H9 (cell line): ENCODE results near the gene SLC23A3. TPM values are rescaled to one million over a fixed set of nuclear protein-coding genes. Genes with fewer than 3 reads are reported as not detected.

ENCODE experiments used
- DNase-seq: peaks from one replicate; pipeline ENCODE4 v3.0.0-alpha.2; 2017
- H2AFZ ChIP-seq: one replicate; pipeline ENCODE4 v1.6.1; 2013; ENCODE audit warnings: mild to moderate bottlenecking, low read length, control low read depth, moderate library complexity
- H2AK5ac ChIP-seq: 2 replicates; pipeline ENCODE4 v1.6.1; 2013; ENCODE audit warnings: low read length, control low read depth, mixed read lengths; ENCODE audit not compliant: insufficient read length
- H2BK120ac ChIP-seq: one replicate; pipeline ENCODE4 v1.6.1; 2013; ENCODE audit warnings: low read depth, mild to moderate bottlenecking, low read length, control low read depth, inconsistent platforms; ENCODE audit not compliant: poor library complexity, severe bottlenecking
- H2BK12ac ChIP-seq: 2 replicates; pipeline ENCODE4 v1.6.1; 2013; ENCODE audit warnings: low read length, control low read depth, mixed read lengths, low read depth; ENCODE audit not compliant: insufficient read length
- H2BK15ac ChIP-seq: 2 replicates; pipeline ENCODE4 v1.6.1; 2013; ENCODE audit warnings: low read depth, low read length, control low read depth
- H2BK20ac ChIP-seq: one replicate; pipeline ENCODE4 v1.6.1; 2013; ENCODE audit warnings: low read depth, mild to moderate bottlenecking, low read length, control low read depth, inconsistent platforms; ENCODE audit not compliant: poor library complexity, severe bottlenecking
- H2BK5ac ChIP-seq: 2 replicates; pipeline ENCODE4 v1.6.1; 2013; ENCODE audit warnings: low read length, control low read depth, mixed read lengths; ENCODE audit not compliant: insufficient read length
- H3K14ac ChIP-seq: 2 replicates; pipeline ENCODE4 v1.6.1; 2013; ENCODE audit warnings: low read length, control low read depth; ENCODE audit not compliant: insufficient read depth
- H3K18ac ChIP-seq: 2 replicates; pipeline ENCODE4 v1.6.1; 2013; ENCODE audit warnings: low read depth, mild to moderate bottlenecking, mixed read lengths, low read length, control low read depth; ENCODE audit not compliant: insufficient read length
- H3K23ac ChIP-seq: 2 replicates; pipeline ENCODE4 v1.6.1; 2013; ENCODE audit warnings: low read length, control low read depth, mixed read lengths, low read depth; ENCODE audit not compliant: insufficient read length
- H3K23me2 ChIP-seq: 2 replicates; pipeline ENCODE4 v1.6.1; 2013; ENCODE audit warnings: low read depth, mild to moderate bottlenecking, mixed read lengths, low read length, control low read depth; ENCODE audit not compliant: insufficient read length, poor library complexity, severe bottlenecking
- H3K27ac ChIP-seq: 2 replicates; pipeline ENCODE4 v1.5.1; 2013; ENCODE audit warnings: low read length, control low read depth, mixed read lengths, low read depth; ENCODE audit not compliant: insufficient read length
- H3K27me3 ChIP-seq: 2 replicates; pipeline ENCODE4 v1.6.1; 2013; ENCODE audit warnings: low read length, control low read depth, inconsistent platforms; ENCODE audit not compliant: insufficient read depth
- H3K4ac ChIP-seq: 2 replicates; pipeline ENCODE4 v1.6.1; 2013; ENCODE audit warnings: low read depth, mild to moderate bottlenecking, control low read depth, inconsistent platforms, low read length, moderate library complexity
- H3K4me1 ChIP-seq: 2 replicates; pipeline ENCODE4 v1.6.1; 2013; ENCODE audit warnings: low read length, control low read depth, inconsistent platforms; ENCODE audit not compliant: insufficient read depth
- H3K4me2 ChIP-seq: 2 replicates; pipeline ENCODE4 v1.6.1; 2013; ENCODE audit warnings: low read length, control low read depth, mixed read lengths; ENCODE audit not compliant: insufficient read length, insufficient read depth
- H3K56ac ChIP-seq: 2 replicates; pipeline ENCODE4 v1.6.1; 2013; ENCODE audit warnings: low read depth, mild to moderate bottlenecking, mixed read lengths, low read length, control low read depth; ENCODE audit not compliant: insufficient read length
- H3K79me1 ChIP-seq: 2 replicates; pipeline ENCODE4 v1.6.1; 2013; ENCODE audit warnings: low read depth, mild to moderate bottlenecking, moderate library complexity, low read length, control low read depth, inconsistent platforms; ENCODE audit not compliant: insufficient read depth, poor library complexity, severe bottlenecking
- H3K79me2 ChIP-seq: 2 replicates; pipeline ENCODE4 v1.6.1; 2013; ENCODE audit warnings: low read length, control low read depth, inconsistent platforms; ENCODE audit not compliant: insufficient read depth
- H3K9ac ChIP-seq: 2 replicates; pipeline ENCODE4 v1.6.1; 2013; ENCODE audit warnings: low read length, control low read depth, mixed read lengths; ENCODE audit not compliant: insufficient read length; ENCODE audit errors: extremely low read depth
- H3K9me3 ChIP-seq: one replicate; pipeline ENCODE4 v1.6.1; 2013; ENCODE audit warnings: low read depth, low read length, inconsistent platforms; ENCODE audit not compliant: control insufficient read depth
- H3T11ph ChIP-seq: one replicate; pipeline ENCODE4 v1.6.1; 2013; ENCODE audit warnings: mild to moderate bottlenecking, low read length, control low read depth, inconsistent platforms
- H4K20me1 ChIP-seq: one replicate; pipeline ENCODE4 v1.6.1; 2013; ENCODE audit not compliant: control insufficient read depth, insufficient read length, insufficient read depth
- H4K5ac ChIP-seq: 2 replicates; pipeline ENCODE4 v1.6.1; 2013; ENCODE audit warnings: low read depth, mild to moderate bottlenecking, mixed read lengths, low read length, control low read depth; ENCODE audit not compliant: insufficient read length
- H4K8ac ChIP-seq: replicated peaks from 2 replicates; pipeline ENCODE4 v1.6.1; 2013; ENCODE audit warnings: low read length, control low read depth, mixed read lengths, low read depth; ENCODE audit not compliant: insufficient read length
- H4K91ac ChIP-seq: 2 replicates; pipeline ENCODE4 v1.6.1; 2013; ENCODE audit warnings: low read depth, mild to moderate bottlenecking, moderate library complexity, mixed read lengths, low read length, control low read depth; ENCODE audit not compliant: insufficient read length
- H3K27ac Mint-ChIP-seq, 3 experiments: 2 replicates in 2 of 3; 3 replicates in 1 of 3; pipeline ENCODE4 v1.8.0; 2020 to 2021; ENCODE audit warnings: mixed read lengths in 3 of 3, mild to moderate bottlenecking in 1 of 3, moderate library complexity in 1 of 3
- H3K27me3 Mint-ChIP-seq: 2 replicates; pipeline ENCODE4 v1.8.0; 2021; ENCODE audit warnings: low read depth, mild to moderate bottlenecking, moderate library complexity, mixed read lengths
- H3K36me3 Mint-ChIP-seq, 3 experiments: 2 replicates in 2 of 3; 3 replicates in 1 of 3; pipeline ENCODE4 v1.8.0; 2020 to 2021; ENCODE audit warnings: low read depth in 3 of 3, mixed read lengths in 3 of 3; ENCODE audit not compliant: insufficient read depth in 1 of 3
- H3K4me1 Mint-ChIP-seq, 2 experiments: 2 replicates each; pipeline ENCODE4 v1.8.0; 2020; ENCODE audit warnings: mixed read lengths in 2 of 2
- H3K4me3 Mint-ChIP-seq, 2 experiments: 2 replicates in 1 of 2; 3 replicates in 1 of 2; pipeline ENCODE4 v1.8.0; 2020 to 2021; ENCODE audit warnings: mild to moderate bottlenecking in 2 of 2, mixed read lengths in 2 of 2, moderate library complexity in 1 of 2
- H3K9me3 Mint-ChIP-seq, 2 experiments: 2 replicates in 1 of 2; 3 replicates in 1 of 2; pipeline ENCODE4 v1.8.0; 2020; ENCODE audit warnings: mild to moderate bottlenecking in 2 of 2, mixed read lengths in 2 of 2, moderate library complexity in 1 of 2
- CTCF ChIP-seq: fragments of 200-600 bp; sonication (generic); conservative IDR thresholded peaks from 3 replicates; pipeline ENCODE4 v1.8.0; 2021; ENCODE audit warnings: antibody characterized with exemption, mild to moderate bottlenecking
- WGBS: extraction: QIAGEN DNeasy Blood & Tissue Kit; methylation state at CpG from one replicate; pipeline ENCODE4 v1.1.7; 2013; ENCODE audit warnings: missing lambda C conversion rate, low lambda C conversion rate, mixed read lengths; ENCODE audit not compliant: insufficient read length; ENCODE audit errors: extremely low coverage; 5-methylcytosine and 5-hydroxymethylcytosine counted together
- total RNA-seq: library from RNA; stranded (reverse); gene quantifications from 2 replicates; pipeline ENCODE4 v1.2.1, GENCODE V29; 2021

Gene SLC23A3
- total RNA-seq, 1 experiment from 2014 or later = 1.2 TPM

GRCh38 chr2:219171231-219171651 is 1.4 kb upstream of the SLC23A3 start:
- no CpG with 5 or more reads among the region's 6 CpGs for WGBS
- Histone ChIP-seq H2BK20ac (no peak overlapping the region), H3K9me3 (no peaks in the 10 kb centered on the region), H3K27me3 (no peaks in the 10 kb centered on the region), H3T11ph (no peak overlapping the region), H3K79me2 (no peaks in the 10 kb centered on the region), H3K14ac (no peak overlapping the region; the same call in 1 of the 2 replicates), H2AFZ (no peak overlapping the region), H4K91ac (no peak overlapping the region), H3K56ac (no peak overlapping the region), H4K8ac (no peak overlapping the region), H2AK5ac (no peak overlapping the region), H3K9ac (no peak overlapping the region), H3K23me2 (peaks cover 6% of the 10 kb centered on the region), H2BK5ac (no peak overlapping the region), H2BK120ac (no peak overlapping the region), H4K20me1 (no peaks in the 10 kb centered on the region), H3K4me1 (no peaks in the 10 kb centered on the region), H3K27ac (no peak overlapping the region), H3K79me1 (no peaks in the 10 kb centered on the region), H3K23ac (no peak overlapping the region), H3K18ac (no peak overlapping the region), H2BK15ac (no peak overlapping the region), H3K4ac (no peak overlapping the region), H4K5ac (no peak overlapping the region), H3K4me2 (no peak overlapping the region), H2BK12ac (no peak overlapping the region)
- no peaks in the 10 kb centered on the region; the same call in 1 of the 2 replicates for H3K27me3 Mint-ChIP-seq
- peak overlapping the region in 1 of 3 experiments; percentile 18; a peak in 2 of 7 replicates for H3K27ac Mint-ChIP-seq
- peaks cover 8 to 26% (median 23%) of the 10 kb centered on the region in 3 experiments; a peak in 6 of 7 replicates for H3K36me3 Mint-ChIP-seq
- no peaks in the 10 kb centered on the region; a peak in 1 of 5 replicates for H3K9me3 Mint-ChIP-seq
- DNase-seq = peak; percentile 63
- no peak overlapping the region for H3K4me3 Mint-ChIP-seq
- TF ChIP-seq CTCF = peak; percentile 77
- peaks cover 4 to 8% of the 10 kb centered on the region in 2 experiments; a peak in 2 of 4 replicates for H3K4me1 Mint-ChIP-seq
